ENCODE data around the gene ARHGEF19.
"Not testable (repeated sequence)": the region's sequence is repeated elsewhere in the genome, so short reads cannot be mapped to it uniquely, and the experiment has no call there.

ARHGEF19 gene

DNA sequence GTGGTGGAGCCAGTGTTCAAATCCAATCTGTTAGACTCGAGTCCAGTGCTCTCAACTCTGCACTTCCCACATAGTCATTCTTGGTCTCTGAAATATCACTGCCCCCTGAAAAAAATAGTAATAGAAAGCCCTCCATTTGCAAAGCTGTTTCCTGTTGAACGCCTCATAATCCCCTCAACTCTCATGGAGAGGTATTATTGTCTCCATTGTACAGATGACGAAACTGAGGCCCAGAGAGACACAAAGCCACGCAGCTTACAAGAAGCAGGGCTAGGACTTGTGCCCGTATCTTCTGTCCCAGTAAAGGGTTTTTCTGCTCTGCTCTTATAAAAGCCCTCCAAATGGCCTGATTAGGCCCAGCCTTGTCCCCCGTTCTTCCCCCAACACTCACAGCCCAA is 6.2 kb upstream of the ARHGEF19 start:
- DNase-seq, result no peak

DNA sequence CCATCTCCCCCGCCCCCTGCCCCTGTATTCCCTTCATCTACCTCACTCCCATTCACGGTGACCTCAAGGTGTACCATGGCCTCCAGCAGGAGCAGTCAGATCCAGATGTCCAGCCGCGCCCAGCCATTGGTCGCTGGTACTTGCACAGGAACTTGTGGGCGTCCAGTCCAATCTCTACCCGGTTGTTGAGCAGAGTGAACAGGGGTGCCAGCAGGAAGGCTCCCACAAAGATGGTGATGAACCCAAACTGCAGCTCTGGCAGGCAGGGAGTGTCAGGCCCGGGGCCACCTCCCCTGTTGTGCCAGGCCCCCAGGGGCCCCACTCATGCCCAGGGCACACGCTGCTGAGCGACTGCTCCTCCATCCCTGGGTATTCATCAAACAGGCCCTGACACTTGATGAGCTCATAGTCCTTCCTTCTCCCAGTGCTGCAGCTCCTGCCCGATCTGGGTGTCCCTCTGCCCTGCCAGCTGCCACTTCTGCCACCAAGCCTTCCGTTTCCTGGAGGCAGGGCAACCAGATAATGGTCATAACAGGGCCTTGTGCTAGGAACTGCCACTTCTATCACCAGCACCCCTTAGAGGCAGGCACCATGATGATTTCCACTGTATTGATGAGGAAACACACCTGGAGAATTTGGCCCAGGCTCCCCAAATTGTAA is 5.7 kb upstream of the ARHGEF19 start:
- DNase-seq, result no peak

DNA sequence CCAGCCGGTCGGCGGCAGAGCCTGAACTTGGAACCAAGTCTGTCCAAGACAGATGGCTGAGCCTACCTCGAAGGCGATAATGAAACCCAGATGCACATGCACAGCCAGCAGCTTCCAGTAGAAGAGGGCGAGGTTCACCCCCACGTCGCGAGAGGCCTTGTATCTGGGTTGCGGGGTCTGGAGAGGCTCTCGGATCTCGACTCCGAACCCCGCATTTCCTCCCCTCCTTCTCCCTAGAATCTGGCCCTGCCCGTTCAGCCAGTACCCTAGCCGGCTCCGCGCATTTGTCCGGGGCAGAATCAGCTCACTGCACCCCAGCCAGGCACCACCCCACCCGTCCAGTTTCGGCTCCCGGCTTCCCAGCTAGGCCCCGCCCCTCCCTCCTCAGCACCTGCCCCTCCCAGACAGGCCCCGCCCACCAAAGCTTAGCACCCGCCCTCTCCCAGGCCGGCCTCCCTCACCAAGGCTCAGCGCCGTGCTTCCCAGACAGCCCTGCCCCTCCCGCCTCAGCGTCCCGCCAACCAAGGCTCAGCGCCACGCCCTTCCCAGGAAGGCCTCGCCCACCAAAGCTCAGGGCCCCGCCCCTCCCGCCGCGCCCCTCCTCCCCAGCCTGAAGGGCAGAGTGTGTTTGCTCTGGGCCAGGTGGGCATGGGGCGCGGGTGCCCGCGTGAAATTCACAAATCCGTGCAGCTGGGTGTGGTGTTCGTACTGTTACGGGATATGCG is 4.8 kb upstream of the ARHGEF19 start:
- peak; percentile 94 for DNase-seq

DNA sequence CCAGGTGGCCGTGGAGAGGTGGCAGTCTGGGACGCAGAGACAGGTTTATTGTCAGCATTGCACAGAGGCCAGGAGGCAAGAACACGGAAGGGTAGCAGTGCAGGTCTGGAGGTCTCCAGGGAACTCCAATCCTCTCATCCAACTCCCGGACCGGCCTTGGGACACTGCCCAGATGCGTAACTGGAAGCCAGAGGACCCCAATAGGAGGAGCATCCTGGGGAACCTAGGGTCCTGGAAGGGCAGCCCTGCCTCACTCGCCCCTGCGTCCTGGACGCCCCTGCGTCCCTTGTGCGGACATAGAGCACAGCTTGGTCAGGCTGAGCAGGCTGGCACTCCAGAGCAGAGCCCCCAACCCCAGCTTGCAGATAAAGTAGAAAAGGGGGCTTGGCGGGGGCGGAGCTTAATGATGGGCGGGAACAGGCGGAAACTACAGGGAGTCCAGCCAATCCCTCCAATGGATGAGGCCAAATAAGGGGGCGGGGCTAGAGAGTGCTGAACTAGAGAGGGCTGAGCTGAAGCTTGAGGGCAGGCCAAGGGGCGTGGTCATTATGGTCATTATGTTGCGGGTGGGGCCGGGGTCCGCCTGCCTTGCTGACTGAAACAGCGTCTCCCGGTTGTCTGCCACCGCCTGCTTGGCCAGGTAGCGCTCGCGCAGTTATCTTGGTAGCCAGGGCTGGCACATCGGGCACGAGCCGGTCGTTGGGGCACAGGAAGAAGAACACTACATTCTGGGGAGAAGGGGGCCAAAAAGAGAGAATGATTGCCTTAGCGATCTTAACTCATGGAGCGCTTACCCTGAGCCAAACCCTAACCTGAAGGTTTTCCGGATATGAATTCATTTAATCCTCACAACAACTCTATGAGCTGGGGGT is 3.7 kb upstream of the ARHGEF19 start:
- peak; percentile 46 for DNase-seq

DNA sequence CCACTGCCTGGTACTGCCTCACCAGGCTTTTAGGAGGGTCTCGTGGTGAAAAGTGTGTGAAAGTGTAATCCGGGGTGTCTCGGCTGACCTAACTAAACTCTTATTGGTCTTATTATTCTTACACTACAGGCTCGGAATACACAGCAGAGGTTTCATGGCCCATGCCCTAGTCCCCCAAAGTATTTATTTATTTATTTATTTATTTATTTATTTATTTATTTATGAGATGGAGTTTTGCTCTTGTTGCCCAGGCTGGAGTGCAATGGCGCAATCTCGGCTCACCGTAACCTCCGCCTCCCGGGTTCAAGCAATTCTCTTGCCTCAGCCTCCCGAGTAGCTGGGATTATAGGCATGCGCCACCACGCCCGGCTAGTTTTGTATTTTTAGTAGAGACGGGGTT is 2.8 kb upstream of the ARHGEF19 start:
- DNase-seq, result not testable (repeated sequence)

DNA sequence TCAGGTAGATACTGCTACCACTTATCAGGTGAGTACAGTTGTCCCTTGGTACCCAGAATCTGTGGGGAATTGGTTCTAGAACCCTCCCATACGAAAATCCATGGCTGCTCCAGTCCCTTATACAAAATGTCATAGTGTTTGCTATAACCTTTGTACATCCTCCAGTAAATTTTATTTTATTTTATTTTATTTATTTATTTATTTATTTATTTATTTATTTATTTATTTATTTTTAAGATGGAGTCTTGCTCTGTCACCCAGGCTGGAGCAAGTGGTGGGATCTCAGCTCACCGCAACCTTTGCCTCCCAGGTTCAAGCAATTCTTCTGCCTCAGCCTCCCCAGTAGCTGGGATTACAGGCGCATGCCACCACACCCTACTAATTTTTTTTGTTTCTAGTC is 1.1 kb upstream of the ARHGEF19 start:
- DNase-seq, result not testable (repeated sequence)

DNA sequence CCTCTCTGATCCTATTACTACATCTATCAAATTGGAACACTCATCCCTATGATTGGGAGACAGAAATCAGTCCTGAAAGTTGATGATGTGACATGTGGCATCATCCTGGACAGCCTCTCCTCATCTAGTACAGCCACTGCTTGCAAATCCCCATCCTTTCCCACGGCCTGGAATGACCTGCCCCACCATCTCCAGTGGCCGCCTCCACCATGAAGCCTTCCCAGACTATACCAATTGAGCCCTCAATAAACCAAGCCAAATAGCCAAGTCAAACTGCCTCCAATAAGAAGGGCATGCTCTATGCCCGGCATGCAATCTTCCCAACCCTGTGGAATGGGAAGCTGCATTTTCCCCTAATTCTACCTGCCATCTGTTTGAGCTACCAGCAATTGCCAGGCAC is 561 bp upstream of the ARHGEF19 start:
- no peak for DNase-seq

DNA sequence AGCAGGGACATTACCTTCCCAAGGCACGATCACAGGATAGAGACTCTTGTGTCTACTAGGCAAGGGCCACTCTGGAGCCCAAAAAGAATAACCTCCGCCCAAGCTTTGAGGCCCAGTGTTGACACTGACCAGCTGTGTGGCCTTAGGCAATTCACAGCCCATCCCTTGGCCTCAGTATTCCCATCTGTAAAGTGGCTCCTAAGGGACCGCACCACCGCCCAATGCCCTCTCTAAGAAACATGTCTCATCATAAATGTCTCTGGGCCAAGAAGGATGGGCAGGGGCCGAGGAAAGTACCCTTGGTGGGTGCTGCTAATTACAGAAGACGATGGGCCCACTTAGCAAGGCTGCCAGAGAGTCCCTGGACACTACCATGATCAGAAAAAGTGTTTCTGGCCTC is 628 bp downstream of the ARHGEF19 start:
- no peak for DNase-seq

DNA sequence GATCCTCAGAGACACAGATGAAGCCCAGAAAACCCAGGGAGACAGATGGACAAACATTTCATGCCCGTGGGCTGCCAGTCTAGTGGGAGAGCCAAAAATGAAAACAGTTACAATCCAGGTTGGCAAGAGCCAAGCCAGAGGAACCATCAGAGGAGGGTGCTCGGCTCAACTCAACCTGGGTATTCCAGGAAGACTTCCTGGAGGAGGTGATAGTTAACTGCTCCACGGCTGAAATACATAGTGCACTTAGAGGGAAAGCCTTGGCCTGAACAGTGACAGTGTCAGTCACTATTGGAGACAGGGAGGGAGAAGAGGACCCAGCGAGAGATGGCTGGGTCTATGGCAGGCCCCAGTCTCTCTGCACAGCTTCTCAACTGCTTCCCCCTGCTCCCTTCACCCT is 1.9 kb downstream of the ARHGEF19 start:
- no peak for DNase-seq

DNA sequence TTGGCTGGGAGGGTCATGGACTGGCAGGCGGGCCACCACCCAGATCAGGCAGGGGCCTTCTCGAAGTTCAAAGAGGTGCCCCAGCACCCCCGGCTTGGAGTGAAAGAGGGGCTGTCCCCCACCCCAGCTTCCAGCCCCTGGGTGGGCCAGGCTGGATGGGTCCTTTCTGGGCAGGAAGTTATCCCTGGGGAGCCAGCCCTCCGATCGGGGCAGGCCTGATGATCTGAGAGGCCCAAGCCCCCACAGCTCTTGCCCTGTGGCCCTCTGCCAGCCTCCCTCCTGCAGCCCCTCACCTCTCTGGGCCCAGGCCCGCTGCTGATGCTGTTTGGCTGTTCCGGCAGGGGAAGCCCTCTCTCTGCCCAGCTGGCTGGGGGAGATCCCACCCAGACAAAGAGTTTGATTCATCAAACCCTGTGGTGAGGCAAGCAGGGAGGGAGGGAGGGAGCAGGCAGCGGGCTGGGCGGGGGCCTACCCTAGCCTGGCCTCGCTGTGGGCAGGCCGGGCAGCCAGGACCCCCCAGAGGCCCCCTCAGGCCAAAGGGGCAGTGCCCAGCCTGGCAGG is 2.5 kb downstream of the ARHGEF19 start:
- DNase-seq, result no peak

DNA sequence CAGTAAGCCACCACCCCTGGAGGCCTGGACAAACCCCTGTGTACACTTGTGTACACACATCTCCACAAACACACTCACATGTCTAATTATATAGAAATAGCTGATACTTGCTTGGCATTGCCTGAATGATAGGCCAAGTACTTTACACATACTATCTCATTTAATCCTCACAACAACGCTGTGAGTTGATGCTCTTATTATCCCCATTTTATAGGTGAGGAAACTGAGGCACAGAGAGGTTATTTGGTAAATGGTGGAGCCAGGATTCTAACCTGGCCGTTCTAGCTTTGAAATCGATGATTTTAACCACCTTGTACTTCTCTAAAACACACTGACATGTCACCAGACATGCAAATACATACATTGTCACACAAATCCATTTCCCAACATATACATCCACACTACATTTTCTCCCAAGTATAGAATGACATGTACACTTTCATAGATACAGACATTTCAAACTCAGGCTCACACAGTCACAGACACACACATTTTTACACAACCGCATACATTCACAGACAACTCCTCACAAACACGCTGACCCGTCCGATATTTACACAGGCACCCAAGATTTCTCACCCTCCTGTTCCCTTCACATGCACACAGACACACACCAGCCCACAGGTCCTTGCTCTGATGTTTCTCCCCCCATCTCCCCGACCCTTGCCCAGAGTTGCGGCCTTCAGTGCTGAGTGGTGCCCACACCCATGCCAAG is 3.2 kb downstream of the ARHGEF19 start:
- DNase-seq, result no peak

DNA sequence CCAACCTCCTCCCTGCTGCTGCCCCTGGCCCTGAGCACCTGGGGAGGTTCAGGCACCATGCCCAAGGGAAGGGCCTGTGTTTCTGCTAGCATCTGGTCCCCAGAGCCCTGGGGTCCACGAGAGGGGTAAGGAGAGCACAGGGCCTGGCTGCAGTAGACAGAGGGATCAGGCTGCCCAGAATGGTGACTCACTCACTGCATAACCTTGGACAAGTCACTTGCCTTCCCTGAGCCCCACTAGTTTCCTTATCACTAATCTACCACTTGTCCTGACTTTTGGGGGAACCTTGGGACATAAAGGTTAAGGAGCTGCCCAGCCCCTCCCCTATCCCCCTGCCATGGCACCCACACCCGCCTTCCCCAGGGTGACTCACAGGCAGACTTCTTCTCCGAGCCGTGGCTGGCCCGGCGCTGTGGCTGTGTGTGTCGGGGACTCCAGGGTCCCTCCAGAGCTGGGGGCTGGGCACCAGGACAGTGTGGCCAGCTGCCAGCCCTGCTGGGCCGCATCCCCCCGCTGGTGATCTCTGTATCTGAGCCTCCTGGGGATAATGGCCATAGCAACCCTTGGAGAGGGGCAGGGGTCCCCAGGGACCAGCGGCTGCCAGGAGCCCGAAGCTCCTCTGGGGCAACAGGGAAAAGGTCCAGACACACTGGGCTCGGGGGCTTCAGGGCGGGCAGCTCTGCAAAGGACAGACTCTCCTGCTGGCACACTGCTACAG is 4.0 kb downstream of the ARHGEF19 start:
- DNase-seq, result no peak

DNA sequence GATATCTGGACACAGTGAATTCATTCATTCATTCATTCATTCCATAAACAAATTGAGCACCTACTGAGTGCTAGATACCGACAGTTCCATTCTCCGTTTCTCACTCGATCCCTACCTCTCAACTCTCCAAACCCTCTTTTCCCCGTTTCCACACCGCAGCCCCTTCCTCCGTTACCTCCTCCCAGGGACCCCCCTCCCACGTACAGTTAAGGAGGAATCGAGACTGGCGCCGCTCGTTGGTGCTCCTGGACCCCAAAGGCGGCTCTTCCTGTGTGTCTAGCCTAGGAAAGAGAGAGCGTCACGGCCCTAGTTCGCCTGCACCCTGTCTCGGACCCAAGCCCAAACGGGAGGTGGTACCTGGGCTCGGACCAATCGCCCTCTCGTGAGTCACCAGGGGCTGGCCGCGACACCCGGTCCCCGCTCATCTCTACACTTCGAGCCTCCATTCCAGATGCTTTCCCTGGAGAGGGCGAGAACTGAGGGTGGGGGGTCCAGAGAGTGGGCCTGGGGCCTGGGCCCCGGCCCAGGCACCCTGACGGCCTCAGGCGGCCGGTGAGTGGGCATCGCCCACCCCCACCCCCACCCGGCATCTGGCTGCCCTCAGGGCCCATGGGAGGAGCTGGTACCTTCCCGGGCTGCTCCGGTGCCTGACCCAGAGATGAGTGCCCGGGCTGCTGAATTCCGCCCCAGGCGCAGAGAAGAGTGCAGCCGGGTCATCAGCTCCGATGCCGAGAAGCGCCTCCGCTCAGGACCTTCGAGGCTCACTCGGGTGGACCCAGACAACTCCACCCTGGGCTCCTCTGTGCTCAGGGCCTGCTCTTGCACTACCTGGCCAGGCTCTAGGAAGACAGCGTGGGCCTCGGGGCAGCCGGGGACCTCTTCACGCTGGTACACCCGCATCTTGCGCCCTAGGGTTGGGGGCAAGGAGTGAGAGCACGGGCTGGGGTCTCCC is 4.9 kb downstream of the ARHGEF19 start:
- DNase-seq, result no peak

DNA sequence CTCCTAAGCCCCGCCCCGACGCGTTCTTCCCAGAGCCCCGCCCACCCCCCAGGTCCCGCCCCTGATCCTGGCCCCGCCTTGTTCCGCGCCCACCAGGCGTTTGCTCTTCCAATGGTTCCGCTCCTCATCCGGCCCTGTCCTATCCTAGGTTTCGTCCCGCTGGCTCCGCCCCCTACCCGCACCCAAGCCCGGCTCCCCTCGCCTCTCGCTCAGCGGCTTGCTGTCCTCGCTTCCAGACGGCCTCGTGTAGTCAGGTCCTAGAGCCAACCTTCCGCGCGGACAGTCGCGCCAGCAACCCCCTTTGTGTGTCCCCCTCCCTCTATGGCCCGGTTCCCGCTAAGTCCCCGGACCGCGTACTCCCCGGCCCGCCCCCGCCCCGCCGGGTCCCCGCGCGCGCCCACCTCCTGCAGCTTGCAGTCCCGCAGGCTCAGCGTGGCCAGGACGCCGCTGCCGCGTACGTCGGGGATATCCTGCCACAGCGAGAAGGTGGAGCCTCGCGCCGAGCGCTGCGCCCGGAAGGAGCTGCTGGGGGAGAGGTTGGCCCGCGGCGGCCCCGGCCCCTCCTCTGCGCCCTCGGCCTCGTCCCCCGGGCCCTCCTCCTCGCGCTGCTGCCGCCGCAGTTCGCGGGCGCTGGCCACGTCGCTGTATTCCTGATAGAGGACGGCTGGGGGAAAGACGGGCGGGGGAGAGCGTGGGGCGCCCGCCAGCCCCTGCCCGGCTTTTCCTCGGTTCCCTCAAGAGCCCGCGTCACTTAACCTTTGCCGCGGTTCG is 5.7 kb downstream of the ARHGEF19 start:
- peak; percentile 91 for DNase-seq

DNA sequence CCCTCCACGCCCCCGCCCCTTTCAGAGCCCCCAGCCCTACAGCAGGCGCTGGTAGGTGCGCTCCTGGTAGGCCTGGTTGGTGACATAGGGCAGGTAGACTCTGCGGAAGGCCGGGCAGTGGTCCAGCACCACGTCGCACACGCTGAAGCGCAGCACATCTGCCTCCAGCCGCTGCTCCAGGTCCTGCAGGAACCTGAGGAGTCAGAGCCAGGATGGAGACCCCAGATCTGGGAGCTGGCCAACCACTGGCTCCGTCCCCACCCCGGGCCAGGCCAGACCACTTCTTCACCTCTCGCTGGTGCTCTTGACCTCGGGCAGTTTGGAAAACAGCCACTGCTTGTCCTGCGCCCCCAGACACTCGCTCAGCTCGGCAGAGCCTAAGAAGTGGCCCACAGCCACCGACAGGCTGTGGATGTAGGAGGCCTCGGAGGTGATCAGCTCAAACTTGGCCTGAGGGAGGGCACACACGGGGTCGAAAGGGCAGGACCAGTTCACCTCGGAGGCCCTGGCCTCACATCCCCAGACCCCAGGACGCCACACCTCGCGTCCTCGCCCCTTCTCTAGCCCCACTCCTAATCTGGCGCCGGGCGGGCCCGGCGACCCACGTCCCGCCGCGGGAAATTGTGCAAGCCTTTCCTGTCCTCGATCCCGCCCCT is 6.4 kb downstream of the ARHGEF19 start:
- no peak for DNase-seq

DNA sequence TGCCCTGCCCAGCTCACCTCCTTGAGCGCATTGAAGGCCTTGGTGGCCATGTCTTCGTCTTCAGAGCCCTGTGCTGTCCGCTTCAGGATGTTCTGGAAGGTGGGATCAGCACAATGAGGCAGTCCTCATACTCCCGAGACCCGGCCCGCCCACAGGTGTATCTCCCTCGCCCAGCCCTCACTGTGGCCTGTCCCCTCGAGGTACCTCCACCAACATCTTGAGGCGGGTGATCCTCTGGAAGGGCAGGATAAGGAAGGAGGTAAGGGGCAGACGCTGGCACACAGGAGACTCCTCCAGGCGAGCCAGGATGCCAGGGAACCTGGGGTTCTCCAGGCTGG is 7.1 kb downstream of the ARHGEF19 start:
- no peak for DNase-seq

DNA sequence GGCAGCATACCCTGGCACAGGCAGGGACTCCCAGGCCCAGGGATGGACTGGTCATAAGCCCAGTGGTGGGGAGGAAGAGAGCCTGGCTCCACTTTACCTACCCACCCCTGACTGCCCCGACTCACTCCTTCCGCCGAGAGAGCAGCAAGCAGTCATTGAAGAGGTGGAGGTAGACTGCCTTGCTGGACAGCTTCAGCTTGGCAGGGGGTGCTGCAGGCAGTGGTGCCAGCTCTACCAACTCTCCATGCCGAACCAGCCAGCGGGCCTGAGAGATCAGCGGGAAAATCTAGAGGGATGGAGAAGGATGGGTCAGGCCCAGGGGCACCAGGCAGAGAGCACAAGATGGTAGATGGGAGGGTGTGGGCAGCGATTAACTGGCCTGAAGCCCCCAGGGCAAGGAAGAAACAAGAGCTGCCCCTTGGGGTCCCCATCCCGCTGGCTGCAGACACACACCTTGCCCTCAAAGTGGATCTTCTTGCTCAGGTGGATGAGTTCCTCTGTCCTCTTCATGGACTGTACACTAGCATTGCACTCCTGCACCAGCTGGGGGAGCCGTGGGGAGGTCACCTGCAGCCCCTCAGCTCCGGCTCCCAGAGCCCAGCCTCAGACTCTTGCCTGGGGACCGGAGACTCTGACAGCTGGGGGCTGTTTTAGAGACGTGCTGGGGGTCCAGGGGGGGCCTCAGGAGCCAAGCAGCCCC is 7.7 kb downstream of the ARHGEF19 start:
- DNase-seq, result peak; percentile 30

DNA sequence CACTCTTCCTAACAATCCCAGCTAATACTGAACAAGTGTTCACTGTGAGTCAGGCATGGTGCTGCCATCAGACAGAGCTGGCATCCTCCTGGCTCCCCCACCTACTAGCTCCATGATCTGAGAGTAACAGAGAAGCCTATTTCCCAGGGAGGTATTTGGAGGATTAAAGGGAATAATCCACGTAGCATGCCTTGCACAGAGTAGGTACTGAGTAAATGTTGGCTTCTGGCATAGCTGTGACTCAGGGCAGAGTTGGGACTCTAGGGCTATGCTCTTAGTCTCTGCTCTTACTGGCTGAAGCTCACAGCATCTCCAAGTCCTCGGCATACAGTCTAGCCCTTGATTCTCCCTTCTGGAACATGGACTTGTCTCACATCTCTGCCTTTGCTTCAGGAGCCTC is 8.2 kb downstream of the ARHGEF19 start:
- no peak for DNase-seq

DNA sequence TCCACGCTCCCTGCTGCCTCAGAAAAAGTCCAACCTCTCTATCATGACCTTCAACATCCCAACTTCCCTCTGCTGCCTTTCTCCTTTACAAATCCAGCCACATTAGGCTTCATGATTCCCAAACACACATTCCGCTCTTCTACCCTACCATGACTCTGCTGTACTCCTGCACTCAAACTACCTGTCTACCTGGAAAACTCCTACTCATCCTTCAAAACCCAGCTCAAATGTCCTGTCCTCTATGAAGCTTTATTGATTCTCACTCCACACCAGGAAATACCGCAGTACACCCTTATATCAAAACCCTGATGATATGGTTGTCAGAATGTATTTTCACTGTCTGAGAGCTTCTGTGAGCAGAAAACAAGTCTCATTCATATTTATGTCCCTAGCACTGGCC is 8.9 kb downstream of the ARHGEF19 start:
- DNase-seq, result no peak

All from activated CD4-positive, alpha-beta T cell treated with anti-CD3 and anti-CD28 coated beads, Interleukin-2, amount 50 U/mL, for 1 hour (primary cell).